HG02798 (cell line): Measurements from ENCODE around the gene NPM1.
"Not testable (repeated sequence)": the region's sequence is repeated elsewhere in the genome, so short reads cannot be mapped to it uniquely, and the experiment has no call there.

ENCODE experiments used
- ATAC-seq: cut with Tn5 transposase; IDR thresholded peaks from one replicate; pipeline ENCODE4 v1.9.1; 2021; ENCODE audit warnings: mild to moderate bottlenecking; ENCODE audit not compliant: unreplicated experiment, poor library complexity

Gene NPM1

GRCh38 chr5:171409164-171410136, 21.8 kb downstream of the NPM1 start:
- no peak for ATAC-seq

DNA sequence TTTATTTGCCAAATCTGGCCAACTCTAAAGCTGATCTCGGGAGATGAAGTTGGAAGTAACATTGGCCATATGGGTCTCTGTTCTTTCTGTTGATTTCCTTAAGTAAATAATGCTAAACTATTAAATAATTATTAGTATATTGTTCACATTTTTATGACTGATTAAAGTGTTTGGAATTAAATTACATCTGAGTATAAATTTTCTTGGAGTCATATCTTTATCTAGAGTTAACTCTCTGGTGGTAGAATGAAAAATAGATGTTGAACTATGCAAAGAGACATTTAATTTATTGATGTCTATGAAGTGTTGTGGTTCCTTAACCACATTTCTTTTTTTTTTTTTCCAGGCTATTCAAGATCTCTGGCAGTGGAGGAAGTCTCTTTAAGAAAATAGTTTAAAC, 22.5 kb downstream of the NPM1 start:
- no peak for ATAC-seq

GRCh38 chr5:171412186-171412585, 24.5 kb downstream of the NPM1 start:
- no peak for ATAC-seq

DNA sequence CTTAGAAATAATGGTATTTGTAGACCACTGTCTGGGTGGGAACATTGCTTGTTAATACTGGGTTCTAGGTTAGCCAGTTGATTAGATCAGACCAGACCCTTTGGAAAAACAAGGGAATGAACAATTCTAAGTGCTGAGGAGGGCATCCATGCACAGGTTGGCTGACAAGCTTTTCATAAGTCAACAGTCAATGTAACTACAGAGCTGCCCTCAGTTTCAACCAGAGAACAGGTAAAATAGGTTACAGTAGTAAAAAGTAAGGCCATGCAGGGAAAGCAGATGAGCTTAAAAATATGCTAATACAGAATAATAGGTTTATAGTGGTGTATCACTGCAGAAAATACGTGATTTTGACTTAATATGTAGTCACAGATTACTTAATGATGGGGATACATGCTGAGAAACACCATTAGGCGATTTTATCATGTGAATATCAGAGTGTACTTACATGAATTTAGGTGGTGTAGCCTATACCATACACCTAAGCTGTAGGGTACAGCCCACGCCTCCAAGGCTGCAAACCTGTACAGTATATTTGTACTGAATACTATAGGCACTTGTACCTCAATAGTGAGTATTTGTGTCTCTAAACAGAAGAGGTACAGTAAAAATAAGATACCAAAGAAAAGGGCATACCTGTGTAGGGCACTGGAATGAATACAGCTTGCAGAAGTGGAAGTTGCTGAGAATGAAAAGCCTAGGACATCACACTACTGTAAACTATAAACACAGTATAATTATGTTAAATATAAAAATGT, 25.7 kb downstream of the NPM1 start:
- ATAC-seq: no peak

GRCh38 chr5:171413993-171414392, 26.3 kb downstream of the NPM1 start:
- ATAC-seq: not testable (repeated sequence)

DNA sequence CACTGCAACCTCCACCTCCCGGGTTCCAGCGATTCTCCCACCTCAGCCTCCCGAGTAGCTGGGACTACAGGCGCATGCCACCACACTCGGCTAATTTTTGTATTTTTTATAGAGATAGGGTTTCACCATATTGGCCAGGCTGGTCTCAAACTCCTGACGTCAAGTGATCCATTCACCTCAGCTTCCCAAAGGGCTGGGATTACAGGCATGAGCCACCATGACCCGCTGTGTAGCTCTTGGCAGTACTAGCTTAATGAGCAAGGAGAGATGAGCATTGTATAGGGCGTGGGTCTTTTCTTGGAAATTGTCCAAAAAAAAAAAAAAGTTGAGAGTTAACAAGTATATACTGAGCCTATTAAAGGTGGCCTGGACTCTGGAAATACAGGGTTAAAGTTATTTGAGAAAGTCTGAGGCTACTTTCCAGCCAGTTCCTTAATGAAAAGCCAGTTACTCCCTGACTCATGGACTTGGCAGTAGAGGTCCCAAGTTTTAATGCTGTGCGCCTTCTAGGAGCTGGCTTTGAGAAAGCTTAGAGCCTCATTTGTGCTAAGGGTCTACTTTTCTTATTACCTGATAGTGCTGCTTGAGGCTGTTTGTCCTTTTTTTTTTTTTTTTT, 27.6 kb downstream of the NPM1 start:
- ATAC-seq: no peak

DNA sequence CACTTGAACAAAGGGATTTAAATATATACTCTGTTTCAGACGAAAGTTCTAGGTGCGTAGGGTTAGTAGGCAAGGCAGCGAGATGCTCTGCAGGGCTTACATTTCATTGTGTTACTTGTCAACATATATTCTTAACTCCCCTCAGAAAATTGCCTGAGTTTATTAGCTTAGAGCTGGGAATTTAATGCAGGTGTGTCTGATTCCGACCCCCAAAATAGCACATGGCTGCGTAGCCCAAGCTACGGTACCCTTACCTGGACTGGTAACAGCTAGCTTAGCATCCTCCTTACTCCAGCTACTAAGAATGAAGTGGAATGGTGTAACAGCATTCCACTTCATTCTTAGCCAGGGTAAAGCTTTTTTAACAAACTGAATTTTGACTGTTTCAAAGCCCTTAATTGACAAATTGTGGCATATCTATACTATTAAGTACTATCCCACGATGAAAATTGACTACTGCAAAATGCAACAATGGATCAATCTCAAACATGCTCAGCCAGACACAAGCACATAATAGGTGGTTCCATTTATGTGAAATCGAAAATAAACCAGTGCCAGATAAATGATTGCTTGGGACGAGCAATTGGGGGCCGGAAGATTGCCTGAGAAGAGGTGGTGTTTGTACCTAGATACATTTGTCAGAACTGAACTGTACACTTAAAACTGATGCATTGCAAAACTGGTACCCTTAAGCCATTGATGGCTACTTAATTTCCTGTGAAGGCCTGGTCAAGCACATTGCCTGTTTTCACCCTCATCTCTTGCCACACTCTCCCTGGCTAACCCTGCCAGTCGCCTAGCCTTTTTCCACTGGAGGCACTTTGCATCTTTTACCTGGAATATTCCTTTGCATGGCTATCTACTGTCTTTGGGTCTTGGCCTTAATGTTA, 28.8 kb downstream of the NPM1 start:
- ATAC-seq: no peak

DNA sequence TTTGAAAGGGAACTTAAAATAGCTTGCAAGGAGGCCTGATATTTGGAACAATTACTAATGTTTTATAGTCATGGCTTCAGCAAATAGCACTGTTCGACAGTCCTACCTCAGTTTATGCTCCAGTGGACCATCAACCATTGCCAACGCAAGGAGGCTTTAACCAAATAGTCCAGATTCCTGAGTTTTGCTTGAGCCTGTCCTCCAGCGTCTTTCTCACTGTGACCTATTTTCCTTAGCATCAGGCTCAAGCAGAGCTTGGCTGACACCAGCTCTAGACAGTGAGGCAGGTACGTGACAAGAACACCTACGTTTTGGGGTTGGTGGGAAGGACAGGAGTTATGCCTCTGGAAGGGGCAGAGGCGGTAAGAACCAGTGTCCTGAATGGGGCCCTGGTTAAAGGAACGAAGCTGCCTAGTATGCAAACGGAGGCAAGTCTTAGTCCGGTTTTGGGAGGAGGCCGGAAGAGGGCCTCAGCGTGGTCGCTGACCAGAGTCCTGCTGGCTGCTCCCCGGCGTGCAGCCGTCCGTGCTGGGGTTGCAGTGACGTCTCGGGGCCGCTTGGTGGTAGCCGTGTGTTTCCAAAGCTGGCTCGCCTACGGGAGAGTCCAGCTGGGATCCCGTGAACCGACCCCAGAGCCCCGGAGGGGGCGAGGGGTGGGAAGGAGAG, 30.8 kb downstream of the NPM1 start:
- peak; percentile 79 for ATAC-seq

- peak; percentile 40 for ATAC-seq
These were observed 31.5 kb downstream of the NPM1 start, which contains the start of gene FGF18 for GRCh38 chr5:171418982-171419687. Gene FGF18, plus strand, starts transcription at chr5:171419647. Its CDS starts 553 bp downstream, at chr5:171420200.

- peak; percentile 18 for ATAC-seq
These were observed 32.2 kb downstream of the NPM1 start for GRCh38 chr5:171419688-171420430.

GRCh38 chr5:171420431-171421241, 33.0 kb downstream of the NPM1 start:
- ATAC-seq: no peak

GRCh38 chr5:171421331-171422262, 33.9 kb downstream of the NPM1 start:
- ATAC-seq: no peak

DNA sequence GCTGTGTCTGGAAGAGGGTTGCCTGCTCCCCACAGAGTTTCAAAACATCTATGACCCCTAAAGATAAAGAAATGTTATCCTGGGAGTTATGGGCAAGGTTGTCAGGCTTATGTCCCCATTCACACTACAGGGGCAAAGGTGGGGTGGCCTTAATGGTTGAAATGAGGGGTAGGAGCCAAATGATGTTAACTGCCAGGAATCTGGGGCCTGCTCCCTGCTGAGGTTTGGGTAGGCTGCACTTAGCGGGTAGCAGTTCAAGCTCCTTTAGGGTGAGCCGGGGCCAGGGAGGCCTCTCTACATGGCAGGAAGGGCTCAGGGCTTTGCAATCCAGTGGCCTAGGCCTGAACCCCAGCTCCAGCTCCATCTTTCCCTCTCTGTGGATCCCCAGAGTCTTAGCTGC, 34.8 kb downstream of the NPM1 start:
- ATAC-seq: no peak

GRCh38 chr5:171422902-171423663, 35.4 kb downstream of the NPM1 start:
- ATAC-seq: no peak

DNA sequence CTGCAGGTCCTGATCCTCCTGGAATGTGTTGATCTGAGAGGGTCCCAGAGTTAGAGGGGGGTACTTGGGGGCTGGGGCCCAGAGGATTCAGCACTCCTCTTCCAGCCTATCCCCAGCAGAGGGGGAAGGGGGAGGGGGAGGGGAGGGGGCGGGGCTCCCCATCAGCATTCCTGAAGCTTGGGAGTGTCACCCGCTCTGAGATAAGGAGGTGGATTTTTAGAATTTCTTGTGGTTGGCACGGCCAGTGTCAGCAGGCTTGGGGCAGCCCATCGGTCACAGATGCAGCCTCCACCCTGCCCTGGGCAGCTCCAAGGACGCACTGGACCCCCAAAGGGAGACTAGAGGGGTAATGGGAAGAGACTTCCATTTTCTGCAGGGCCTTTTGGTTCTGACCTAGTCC, 37.1 kb downstream of the NPM1 start:
- no peak for ATAC-seq
